GM12878 (cell line): ENCODE measurements around the gene ADCY9. TPM values are rescaled to one million over a fixed set of nuclear protein-coding genes. Genes with fewer than 3 reads are reported as not detected.

Experiments used
- ATAC-seq: fragments of 200-7000 bp; cut with Tn5 transposase; 3 replicates; pipeline ENCODE4 v1.9.1; 2020; ENCODE audit warnings: mild to moderate bottlenecking, moderate library complexity
- BruUV-seq: library from RNA; stranded (reverse); fragments of 400-500 nt; replicated peaks from 2 replicates; lab custom pipeline; 2021; lab: Mats Ljungman, UMichigan
- CTCF ChIA-PET: fragments of 300-600 bp; sonication (Branson Sonifier 250); formaldehyde crosslinking; extraction: SDS; loops from one replicate; lab custom pipeline; 2021; ENCODE audit warnings: inconsistent platforms; lab: Yijun Ruan, JAX
- POLR2A ChIA-PET: fragments of 350-600 bp; formaldehyde crosslinking; extraction: SDS; loops from one replicate; lab custom pipeline; 2021; ENCODE audit warnings: inconsistent platforms; lab: Charles Lee
- RAD21 ChIA-PET: fragments of 300-600 bp; sonication (Branson Sonifier 250); formaldehyde crosslinking; loops from one replicate; lab custom pipeline; 2023; ENCODE audit warnings: antibody characterized with exemption; ENCODE audit not compliant: unreplicated experiment; lab: Charles Lee
- SMC1A ChIA-PET: fragments of 300-600 bp; sonication (Branson Sonifier 250); formaldehyde crosslinking; loops from one replicate; lab custom pipeline; 2023; ENCODE audit not compliant: unreplicated experiment, uncharacterized antibody; lab: Charles Lee
- DNase-seq: peaks from one replicate; pipeline ENCODE4 v3.0.0-alpha.2; 2011; ENCODE audit warnings: low read depth, low spot score
- FAIRE-seq: peaks from 3 replicates; lab custom pipeline; 2011; peaks lifted over from hg19 to GRCh38; lab: Jason Lieb, UNC
- H2AFZ ChIP-seq: 2 replicates; pipeline ENCODE4 v1.6.0; 2011; ENCODE audit warnings: low read depth, low read length, control low read depth; ENCODE audit not compliant: control insufficient read depth
- H3K27ac ChIP-seq: 2 replicates; pipeline ENCODE4 v1.5.1; 2011; ENCODE audit warnings: control low read depth; ENCODE audit not compliant: control insufficient read depth, insufficient read depth
- H3K27me3 ChIP-seq, 2 experiments: replicated peaks in 1 of 2; 2 replicates each; pipeline versions ENCODE4 v1.6.0 to v1.6.1; 2011; ENCODE audit warnings: low read length in 1 of 2; ENCODE audit not compliant: control insufficient read depth in 2 of 2, insufficient read depth in 2 of 2
- H3K36me3 ChIP-seq, 2 experiments: 2 replicates each; pipeline ENCODE4 v1.5.1; 2011; ENCODE audit warnings: low read length in 1 of 2; ENCODE audit not compliant: control insufficient read depth in 2 of 2, insufficient read depth in 2 of 2
- H3K4me1 ChIP-seq: 2 replicates; pipeline ENCODE4 v1.6.1; 2011; ENCODE audit warnings: mild to moderate bottlenecking, low read length, moderate library complexity, mixed read lengths; ENCODE audit not compliant: control insufficient read depth, insufficient read depth
- H3K4me2 ChIP-seq: 2 replicates; pipeline ENCODE4 v1.6.0; 2011; ENCODE audit warnings: control low read depth; ENCODE audit not compliant: control insufficient read depth, insufficient read depth
- H3K4me3 ChIP-seq: fragments of 200-600 bp; sonication (generic); 2 replicates; pipeline ENCODE4 v1.5.1; 2016
- H3K79me2 ChIP-seq: 2 replicates; pipeline ENCODE4 v1.6.0; 2011; ENCODE audit warnings: low read length; ENCODE audit not compliant: control insufficient read depth, insufficient read depth
- H3K9ac ChIP-seq: 2 replicates; pipeline ENCODE4 v1.8.0; 2011; ENCODE audit warnings: low read length, control low read depth, mixed read lengths; ENCODE audit not compliant: control insufficient read depth, insufficient read depth
- H3K9me3 ChIP-seq: replicated peaks from 3 replicates; pipeline ENCODE4 v1.5.1; 2011; ENCODE audit warnings: mild to moderate bottlenecking, low read length; ENCODE audit not compliant: control insufficient read depth, insufficient read depth
- H4K20me1 ChIP-seq: 2 replicates; pipeline ENCODE4 v1.6.0; 2011; ENCODE audit not compliant: control insufficient read depth, insufficient read depth
- BCL11A ChIP-seq: IDR thresholded peaks from 2 replicates; pipeline ENCODE4 v1.6.1; 2011; ENCODE audit warnings: low read depth, low read length
- BHLHE40 ChIP-seq, 2 experiments: fragments of 450-650 bp in 1 of 2; IDR thresholded peaks; 2 replicates each; pipeline ENCODE4 v1.6.1; 2011 to 2017; ENCODE audit warnings: low read depth in 2 of 2, borderline replicate concordance in 1 of 2, improper control_type of control experiment in 1 of 2, low read length in 1 of 2, mild to moderate bottlenecking in 1 of 2
- CUX1 ChIP-seq: IDR thresholded peaks from 2 replicates; pipeline ENCODE4 v1.6.1; 2012; ENCODE audit warnings: improper control_type of control experiment, low read depth, low read length; ENCODE audit not compliant: insufficient replicate concordance
- DPF2 ChIP-seq: fragments of 450-650 bp; IDR thresholded peaks from 2 replicates; pipeline ENCODE4 v1.6.1; 2017; ENCODE audit warnings: mild to moderate bottlenecking
- FOXK2 ChIP-seq: fragments of 450-650 bp; IDR thresholded peaks from 2 replicates; pipeline ENCODE4 v1.6.1; 2017; ENCODE audit warnings: mild to moderate bottlenecking, moderate library complexity
- HCFC1 ChIP-seq: fragments of 150-350 bp; IDR thresholded peaks from 2 replicates; pipeline ENCODE4 v1.6.1; 2014; ENCODE audit warnings: low read length
- JUND ChIP-seq: IDR thresholded peaks from 2 replicates; pipeline ENCODE4 v1.6.1; 2012; ENCODE audit warnings: low read depth, mild to moderate bottlenecking, low read length, improper control_type of control experiment, moderate library complexity
- NR2C2 ChIP-seq: IDR thresholded peaks from 2 replicates; pipeline ENCODE4 v1.6.1; 2011; ENCODE audit warnings: borderline replicate concordance, low read depth; ENCODE audit not compliant: control insufficient read depth, insufficient read length
- NR2F1 ChIP-seq: fragments of 450-650 bp; conservative IDR thresholded peaks from 2 replicates; pipeline ENCODE4 v1.6.1; 2017; ENCODE audit warnings: mild to moderate bottlenecking
- PBX3 ChIP-seq: IDR thresholded peaks from 2 replicates; pipeline ENCODE4 v1.6.1; 2011; ENCODE audit warnings: mild to moderate bottlenecking, low read depth, low read length, moderate library complexity; ENCODE audit not compliant: insufficient replicate concordance
- POLR2AphosphoS2 ChIP-seq: IDR thresholded peaks from 2 replicates; pipeline ENCODE4 v1.6.1; 2011; ENCODE audit warnings: low read depth, mild to moderate bottlenecking, low read length, improper control_type of control experiment, moderate library complexity
- POLR2AphosphoS5 ChIP-seq: IDR thresholded peaks from 2 replicates; pipeline ENCODE4 v1.6.1; 2011; ENCODE audit warnings: mild to moderate bottlenecking, low read length, inconsistent platforms
- RBBP5 ChIP-seq: fragments of 200-600 bp; sonication (generic); conservative IDR thresholded peaks from 2 replicates; pipeline ENCODE4 v1.6.1; 2016
- TCF3 ChIP-seq: IDR thresholded peaks from 2 replicates; pipeline ENCODE4 v1.6.1; 2012; ENCODE audit warnings: low read depth, mild to moderate bottlenecking, low read length, borderline replicate concordance; ENCODE audit not compliant: insufficient read depth
- YY1 ChIP-seq: IDR thresholded peaks from 2 replicates; pipeline ENCODE4 v1.6.1; 2011; ENCODE audit warnings: low read depth, mild to moderate bottlenecking, low read length
- ZNF274 ChIP-seq: IDR thresholded peaks from one replicate; pipeline ENCODE4 v1.8.0; 2011; ENCODE audit not compliant: insufficient read length, insufficient read depth
- WGBS: methylation state at CpG from one replicate; pipeline ENCODE4 v1.1.6; 2016; ENCODE audit warnings: low lambda C conversion rate; ENCODE audit not compliant: insufficient replicate concordance, insufficient coverage; ENCODE audit errors: missing lambda C conversion rate; 5-methylcytosine and 5-hydroxymethylcytosine counted together
- in situ Hi-C: fragments of 300-500 bp; cut with MboI; formaldehyde crosslinking; loops from 9 replicates; pipeline ENCODE4 v1.14.3; 2018; ENCODE audit warnings: mixed read lengths
- intact Hi-C: fragments of 100-400 bp; cut with micrococcal nuclease; formaldehyde crosslinking; loops from one replicate; pipeline ENCODE4 v1.14.2; 2022; ENCODE audit not compliant: unreplicated experiment
- polyA plus RNA-seq, 11 experiments: library from polyadenylated mRNA; depleted of rRNA in 4 of 11; unstranded in 6 of 11; stranded (reverse) in 5 of 11; fragments of >200 nt; fragmentation: Nextera tagmentation in 4 of 11; fragmentation: Illumina TruSeq in 1 of 11; extraction: Ambion mirVana in 4 of 11; extraction: Trizol in 1 of 11; gene quantifications; 1 replicate in 1 of 11; 2 replicates in 10 of 11; pipeline versions ENCODE4 v1.2.1 to v1.2.3, GENCODE V29; 2011 to 2016; ENCODE audit warnings: inconsistent platforms in 2 of 11, missing spikeins in 2 of 11, low read depth in 1 of 11
- total RNA-seq, 4 experiments: library from RNA; depleted of rRNA in 3 of 4; stranded (reverse); fragments of >200 nt in 3 of 4; fragmentation: Illumina TruSeq in 1 of 4; extraction: Trizol in 1 of 4; gene quantifications; 2 replicates each; pipeline versions ENCODE4 v1.2.1 to v1.2.3, GENCODE V29; 2013 to 2021

The ADCY9 gene
- total and polyA plus RNA-seq, 10 of the 15 experiments (the other 5 are each of a cell fraction or from before 2014, with no cell fraction given), result 0.09 to 0.41 (median 0.15) TPM; not detected in 3

DNA sequence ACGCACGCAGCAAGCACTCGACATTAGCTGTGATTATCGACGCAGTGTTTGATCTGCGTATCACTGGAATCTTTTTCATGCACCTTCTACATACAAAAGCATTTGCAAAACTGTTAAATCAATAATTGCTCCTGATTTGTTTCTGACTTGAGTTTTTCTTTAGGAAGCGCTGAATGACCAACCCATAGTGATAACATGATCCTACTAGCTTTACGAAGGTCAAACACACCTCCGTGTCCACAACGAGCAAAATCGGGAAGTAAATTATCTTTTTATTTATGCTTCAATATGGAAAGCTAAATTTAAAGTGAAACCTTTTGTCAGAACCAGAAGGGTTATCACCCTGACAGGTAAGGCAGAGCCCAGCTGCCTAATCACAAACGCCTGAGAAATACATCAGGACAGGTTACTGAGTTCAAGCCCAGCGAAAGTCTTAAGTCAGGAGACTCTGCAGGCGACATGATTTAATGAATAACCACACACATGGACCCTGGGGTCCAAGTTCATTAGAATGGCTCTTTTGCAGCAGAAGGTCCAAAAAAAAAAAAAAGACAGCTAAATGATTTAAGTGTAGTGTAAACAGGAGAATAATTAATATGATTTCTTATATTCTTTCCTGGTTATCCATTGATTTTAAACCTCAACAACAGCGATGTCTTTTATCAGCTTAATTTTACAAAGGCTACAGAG, 104.2 kb downstream of the ADCY9 start (continued):
- TF ChIP-seq BCL11A, result no peak

- Histone ChIP-seq H3K4me1 (no peaks in the 10 kb centered on the region), H3K27me3 (no peaks in the 10 kb centered on the region; a peak in 1 of 4 replicates), H3K9ac (no peak overlapping the region), H3K27ac (no peak overlapping the region), H3K36me3 (no peaks in the 10 kb centered on the region), H3K4me3 (no peak overlapping the region), H3K9me3 (no peaks in the 10 kb centered on the region), H2AFZ (no peak overlapping the region), H3K79me2 (no peaks in the 10 kb centered on the region), H3K4me2 (no peak overlapping the region), H4K20me1 (no peaks in the 10 kb centered on the region)
- ATAC-seq, result no peak
- in situ Hi-C loops, result no loop called here
- SMC1A ChIA-PET, result no interaction called here
- CTCF ChIA-PET, result no interaction called here
- no peak for TF ChIP-seq TCF3
- no peak for TF ChIP-seq ZNF274
- no peak for TF ChIP-seq YY1
- no peak for TF ChIP-seq POLR2AphosphoS2
- no peak for TF ChIP-seq BHLHE40 (IDR thresholded peaks at IDR 0.05; ENCODE audit: borderline replicate concordance in 1 of 2, low read depth in 2 of 2, low read length in 1 of 2)
- no peak for TF ChIP-seq JUND
- no peak for TF ChIP-seq HCFC1
- no peak for TF ChIP-seq NR2F1
- TF ChIP-seq FOXK2, result no peak
- TF ChIP-seq POLR2AphosphoS5, result no peak
- TF ChIP-seq BCL11A, result no peak
- TF ChIP-seq NR2C2, result no peak
- no peak for TF ChIP-seq DPF2
- TF ChIP-seq CUX1, result no peak
- TF ChIP-seq PBX3, result no peak
- TF ChIP-seq RBBP5, result no peak
- no TSS peak for BruUV-seq
- intact Hi-C loops, result no loop called here
- RAD21 ChIA-PET, result no interaction called here
- FAIRE-seq, result no peak
- POLR2A ChIA-PET, result no interaction called here
- DNase-seq, result no peak
- WGBS, result 31% methylated on average over 20 of the region's 20 CpGs
Measured at GRCh38 chr16:4011225-4011939, 104.9 kb downstream of the ADCY9 start.
